ENCODE data around the gene CCDC27.

CCDC27 gene

GRCh38 chr1:3814065-3814464 lies 61.8 kb downstream of the CCDC27 start:
- TF ChIP-seq GATA2 (IDR thresholded peaks at IDR 0.05; ENCODE audit: low read depth, low read length) (no peak), GATA3 (IDR thresholded peaks at IDR 0.05; ENCODE audit: low read depth, low read length) (no peak)

GRCh38 chr1:3814771-3815561 lies 62.7 kb downstream of the CCDC27 start:
- TF ChIP-seq GATA2 (IDR thresholded peaks at IDR 0.05; ENCODE audit: low read depth, low read length) = no peak

- no peak for TF ChIP-seq GATA2 (IDR thresholded peaks at IDR 0.05; ENCODE audit: low read depth, low read length)
- TF ChIP-seq GATA3 (IDR thresholded peaks at IDR 0.05; ENCODE audit: low read depth, low read length) = no peak
Observed at GRCh38 chr1:3816331-3817137, 64.3 kb downstream of the CCDC27 start.

- TF ChIP-seq GATA2 (IDR thresholded peaks at IDR 0.05; ENCODE audit: low read depth, low read length) (no peak), GATA3 (IDR thresholded peaks at IDR 0.05; ENCODE audit: low read depth, low read length) (no peak)
Observed at GRCh38 chr1:3817138-3817740, 65.0 kb downstream of the CCDC27 start.

- TF ChIP-seq GATA3 (IDR thresholded peaks at IDR 0.05; ENCODE audit: low read depth, low read length) (no peak), GATA2 (IDR thresholded peaks at IDR 0.05; ENCODE audit: low read depth, low read length) (no peak)
Observed at GRCh38 chr1:3817821-3818597, 65.8 kb downstream of the CCDC27 start.

GRCh38 chr1:3819771-3820200 lies 67.5 kb downstream of the CCDC27 start:
- TF ChIP-seq GATA2 (IDR thresholded peaks at IDR 0.05; ENCODE audit: low read depth, low read length) (no peak), GATA3 (IDR thresholded peaks at IDR 0.05; ENCODE audit: low read depth, low read length) (no peak)

GRCh38 chr1:3820316-3820715 lies 68.1 kb downstream of the CCDC27 start:
- no peak for TF ChIP-seq GATA2 (IDR thresholded peaks at IDR 0.05; ENCODE audit: low read depth, low read length)
- no peak for TF ChIP-seq GATA3 (IDR thresholded peaks at IDR 0.05; ENCODE audit: low read depth, low read length)

GRCh38 chr1:3821004-3821403 lies 68.8 kb downstream of the CCDC27 start:
- no peak for TF ChIP-seq GATA3 (IDR thresholded peaks at IDR 0.05; ENCODE audit: low read depth, low read length)
- TF ChIP-seq GATA2 (IDR thresholded peaks at IDR 0.05; ENCODE audit: low read depth, low read length) = no peak

Data from SH-SY5Y (cell line).